ENCODE measurements around the gene THRSP.
"Not testable (repeated sequence)": the region's sequence is repeated elsewhere in the genome, so short reads cannot be mapped to it uniquely, and the experiment has no call there.

Gene THRSP, protein sequence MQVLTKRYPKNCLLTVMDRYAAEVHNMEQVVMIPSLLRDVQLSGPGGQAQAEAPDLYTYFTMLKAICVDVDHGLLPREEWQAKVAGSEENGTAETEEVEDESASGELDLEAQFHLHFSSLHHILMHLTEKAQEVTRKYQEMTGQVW

DNA sequence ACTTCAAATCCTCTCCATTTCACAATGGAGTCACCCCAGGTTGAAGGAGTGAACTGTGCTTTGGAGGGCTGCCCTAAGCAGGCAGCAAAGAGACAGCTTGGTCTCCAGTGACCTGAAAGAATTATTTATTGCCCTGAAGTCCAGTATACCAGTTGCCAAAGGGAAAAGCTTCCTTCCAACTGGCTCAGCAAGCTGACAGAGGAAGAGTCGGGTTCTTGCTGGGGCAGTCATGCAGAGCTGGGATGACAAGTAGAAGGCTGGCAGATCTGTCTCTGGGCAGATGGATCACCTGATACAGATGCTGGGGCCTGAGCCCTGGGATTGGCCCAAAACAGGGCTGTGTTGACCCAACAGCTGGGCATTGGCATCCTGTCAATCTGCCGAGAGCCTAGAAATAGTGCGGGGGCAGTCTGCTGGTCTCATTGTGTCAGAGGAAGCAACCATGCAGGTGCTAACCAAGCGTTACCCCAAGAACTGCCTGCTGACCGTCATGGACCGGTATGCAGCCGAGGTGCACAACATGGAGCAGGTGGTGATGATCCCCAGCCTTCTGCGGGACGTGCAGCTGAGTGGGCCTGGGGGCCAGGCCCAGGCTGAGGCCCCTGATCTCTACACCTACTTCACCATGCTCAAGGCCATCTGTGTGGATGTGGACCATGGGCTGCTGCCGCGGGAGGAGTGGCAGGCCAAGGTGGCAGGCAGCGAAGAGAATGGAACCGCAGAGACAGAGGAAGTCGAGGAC lies at the start of gene THRSP:
Gene THRSP (plus strand): TSS at position 422 of the 742 bp plus-strand sequence. CDS start 21 bp downstream, at position 443.
- DNase-seq: peak in 1 of 2 experiments; percentile 81

DNA sequence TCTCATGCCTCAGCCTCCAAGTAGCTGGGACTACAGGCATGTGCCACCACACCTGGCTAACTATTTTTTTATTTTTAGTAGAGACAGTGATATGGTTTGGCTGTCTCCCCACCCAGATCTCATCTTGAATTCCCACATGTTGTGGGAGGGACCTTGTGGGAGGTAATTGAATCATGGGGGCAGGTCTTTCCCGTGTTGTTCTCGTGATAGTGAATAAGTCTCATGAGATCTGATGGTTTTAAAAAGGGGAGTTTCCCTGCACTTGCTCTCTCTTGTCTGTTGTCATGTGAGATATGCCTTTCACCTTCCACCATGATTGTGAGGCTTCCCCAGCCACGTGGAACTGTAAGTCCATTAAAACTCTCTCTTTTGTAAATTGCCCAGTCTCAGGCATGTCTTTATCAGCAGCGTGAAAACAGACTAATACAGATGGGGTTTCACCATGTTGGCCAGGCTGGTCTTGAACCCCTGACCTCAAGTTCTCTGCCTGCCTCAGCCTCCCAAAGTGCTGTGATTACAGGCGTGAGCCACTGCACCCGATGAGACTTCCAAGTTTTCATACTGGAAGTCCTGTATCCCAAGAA lies 48.6 kb upstream of the THRSP start:
- DNase-seq: not testable (repeated sequence)

DNA sequence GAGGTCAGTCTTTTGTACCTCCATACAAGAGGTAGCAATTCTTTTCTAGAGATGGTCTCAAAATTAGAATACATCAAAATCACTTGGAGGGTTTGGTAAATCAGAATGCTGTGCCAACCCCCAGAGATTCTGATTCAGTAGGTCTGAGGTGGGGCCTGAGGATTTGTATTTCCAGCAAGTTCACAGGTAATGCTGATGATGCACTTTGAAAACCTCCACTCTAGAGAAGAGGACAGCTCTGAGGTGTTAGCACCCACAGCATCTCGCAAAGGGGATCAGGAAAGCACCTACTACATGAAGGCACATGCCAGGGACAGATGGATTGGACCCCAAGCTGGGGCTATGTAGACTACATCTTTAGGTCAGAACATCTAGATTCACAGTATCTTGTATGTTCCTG lies 47.8 kb upstream of the THRSP start:
- DNase-seq: no peak

DNA sequence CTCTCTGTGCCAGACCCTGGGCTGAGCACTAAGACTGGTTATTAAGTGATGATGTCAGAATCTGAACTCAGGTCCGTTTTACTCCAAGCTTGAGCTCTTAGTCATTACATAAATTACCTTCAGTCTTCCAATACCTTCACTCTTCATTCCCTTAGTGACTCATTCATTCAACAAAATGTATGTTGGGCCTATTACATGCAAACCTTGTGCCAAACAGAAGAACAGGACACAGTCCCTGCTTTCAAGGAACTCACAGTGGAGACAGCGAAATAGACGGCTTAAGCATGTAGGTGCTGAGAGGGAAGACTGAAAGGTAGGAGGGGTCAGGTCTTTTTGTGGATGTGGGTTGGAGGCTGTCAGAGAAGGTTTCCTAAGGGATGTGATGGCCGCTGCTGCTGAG lies 43.9 kb upstream of the THRSP start:
- no peak for DNase-seq

DNA sequence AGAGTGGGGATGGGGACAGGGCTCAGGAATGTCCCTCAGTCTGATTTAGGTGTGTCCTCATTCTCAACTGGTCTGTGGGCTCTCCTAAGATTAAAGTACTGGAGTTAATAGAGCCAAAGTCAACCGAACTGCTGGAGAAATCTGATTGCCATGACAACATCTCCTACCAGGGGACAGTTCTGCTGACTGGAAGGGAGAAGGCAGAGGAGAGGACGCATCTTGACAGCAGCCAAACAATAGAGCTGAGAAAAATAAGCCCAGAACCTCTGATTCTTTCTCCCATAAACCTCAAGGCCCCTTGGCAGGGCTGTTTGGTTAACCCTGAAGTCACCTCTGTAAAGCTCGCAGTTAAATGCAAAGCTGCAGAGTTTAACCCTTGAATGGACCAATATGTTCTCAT lies 43.4 kb upstream of the THRSP start:
- DNase-seq: no peak

DNA sequence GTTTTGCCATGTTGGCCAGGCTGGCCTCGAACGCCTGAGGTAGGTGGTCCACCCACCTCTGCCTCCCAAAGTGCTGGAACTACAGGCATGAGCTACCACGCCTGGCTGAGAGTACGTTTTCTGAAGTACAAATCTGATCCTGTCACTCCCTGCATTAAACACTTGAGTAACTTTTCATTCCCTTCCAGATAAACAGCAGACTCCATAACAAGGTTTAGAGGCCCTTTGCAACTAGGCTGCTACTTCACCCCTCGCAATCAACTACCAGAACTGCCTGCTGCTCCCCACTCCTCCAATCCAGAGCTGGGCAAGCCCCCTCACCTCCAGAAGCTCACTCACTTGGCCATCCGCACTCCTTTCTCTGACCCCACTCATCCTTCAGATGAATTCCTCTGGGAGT lies 42.0 kb upstream of the THRSP start:
- no peak for DNase-seq

DNA sequence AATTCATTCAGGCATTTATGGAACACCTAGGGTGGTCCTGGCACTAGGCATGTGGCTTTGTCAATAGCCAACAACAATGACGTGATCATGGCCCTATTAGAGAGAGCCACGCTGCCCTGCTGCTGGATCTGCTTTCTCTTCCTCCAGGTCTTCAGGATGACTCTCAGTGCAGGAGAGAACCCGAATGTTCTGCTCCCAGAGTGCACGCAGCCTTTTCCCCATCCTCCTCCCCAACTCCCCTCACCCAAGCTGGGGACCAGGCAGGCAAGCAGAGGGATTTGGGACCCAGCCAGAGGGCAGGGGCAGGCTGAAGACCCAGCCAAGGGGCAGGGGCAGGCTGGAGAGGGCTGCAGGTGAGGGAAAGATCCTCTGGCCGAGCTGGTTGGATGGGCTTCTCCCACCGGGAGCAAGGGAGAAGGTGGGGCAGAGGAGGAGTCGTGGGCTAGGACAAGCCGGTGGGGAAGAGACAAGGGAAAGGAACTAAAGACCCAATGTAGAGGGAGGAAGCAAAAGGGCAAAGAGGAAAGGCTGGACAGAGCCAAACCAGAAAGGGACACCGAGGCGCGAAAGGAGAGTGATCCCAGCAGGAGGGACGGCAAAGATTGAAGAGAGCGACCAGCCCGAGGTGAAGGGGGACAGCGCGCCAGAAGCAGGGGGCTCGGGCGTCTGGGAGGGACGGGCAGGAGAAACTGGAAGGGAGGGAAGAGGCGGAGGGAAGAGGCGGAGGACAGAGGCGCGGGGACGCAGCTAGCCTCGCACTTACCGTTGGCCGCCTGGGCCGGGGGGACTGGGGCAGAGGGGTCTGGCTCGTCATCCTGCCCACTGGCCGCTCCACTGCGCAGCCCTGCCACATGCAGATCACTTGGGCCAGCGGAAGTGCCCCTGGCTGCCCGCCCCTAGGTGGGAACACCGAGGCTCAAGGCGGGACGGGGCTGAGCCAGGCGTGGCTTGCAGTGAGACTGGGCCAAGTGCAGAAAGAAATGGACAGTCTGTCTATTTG lies 41.0 kb upstream of the THRSP start, which contains the start of gene KCTD14:
Gene KCTD14 (minus strand): TSS at position 880 of the 1,000 bp plus-strand sequence. CDS start 27 bp downstream, at position 853.
- peak; percentile 71 to 75 for DNase-seq

DNA sequence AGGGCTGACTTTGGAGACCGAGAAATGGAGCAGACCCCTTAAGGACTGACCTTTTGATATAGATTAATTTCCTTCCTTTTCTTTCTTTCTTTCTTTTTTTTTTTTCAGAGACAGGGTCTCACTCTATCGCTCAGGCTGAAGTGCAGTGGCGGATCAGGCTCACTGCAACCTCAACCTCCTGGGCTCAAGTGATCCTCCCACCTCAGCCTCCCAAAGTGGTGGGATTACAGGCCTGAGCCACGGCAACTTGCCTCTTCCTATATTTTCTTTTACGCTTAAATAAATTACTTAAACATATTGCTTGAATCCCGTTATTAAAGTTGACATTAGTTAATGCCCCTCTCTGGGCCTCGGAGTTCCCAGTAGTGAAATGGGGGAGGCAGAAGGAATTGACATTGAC lies 40.2 kb upstream of the THRSP start:
- DNase-seq: peak in 1 of 2 experiments; percentile 45

DNA sequence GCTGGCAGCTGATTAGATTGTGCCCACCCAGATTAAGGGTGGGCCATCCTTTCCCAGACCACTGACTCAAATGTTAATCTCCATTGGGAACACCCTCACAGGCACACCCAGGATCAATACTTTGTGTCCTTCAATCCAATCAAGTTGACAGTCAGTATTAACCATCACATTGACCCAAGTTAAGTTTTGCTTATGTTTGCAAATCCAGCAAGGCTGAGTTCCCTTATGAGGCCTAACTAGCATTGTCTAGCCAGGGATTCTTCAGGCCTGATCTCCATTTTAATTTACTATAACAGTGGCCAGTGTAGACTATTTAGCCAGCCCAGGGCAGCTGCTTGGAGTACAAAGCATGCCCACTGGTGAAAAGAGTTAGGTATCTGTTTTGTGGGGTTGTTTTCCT lies 38.3 kb upstream of the THRSP start:
- no peak for DNase-seq

DNA sequence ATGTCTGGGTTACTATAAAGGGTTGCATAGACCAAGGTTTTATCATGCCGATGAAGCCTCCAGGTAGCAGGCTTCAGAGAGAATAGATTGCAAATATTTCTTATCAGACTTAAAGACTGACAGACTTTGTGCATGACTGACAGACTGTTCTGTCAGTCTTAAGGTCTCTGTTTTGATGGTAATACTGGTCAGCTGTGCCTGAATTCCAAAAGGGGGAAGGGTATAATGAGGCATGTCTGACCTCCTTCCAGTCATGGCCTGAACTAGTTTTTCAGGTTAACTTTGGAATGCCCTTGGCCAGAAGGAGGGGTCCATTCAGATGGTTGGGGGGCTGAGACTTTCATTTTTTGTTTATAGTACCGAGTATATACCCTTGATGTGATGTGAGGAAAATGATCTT lies 35.9 kb upstream of the THRSP start:
- no peak for DNase-seq

DNA sequence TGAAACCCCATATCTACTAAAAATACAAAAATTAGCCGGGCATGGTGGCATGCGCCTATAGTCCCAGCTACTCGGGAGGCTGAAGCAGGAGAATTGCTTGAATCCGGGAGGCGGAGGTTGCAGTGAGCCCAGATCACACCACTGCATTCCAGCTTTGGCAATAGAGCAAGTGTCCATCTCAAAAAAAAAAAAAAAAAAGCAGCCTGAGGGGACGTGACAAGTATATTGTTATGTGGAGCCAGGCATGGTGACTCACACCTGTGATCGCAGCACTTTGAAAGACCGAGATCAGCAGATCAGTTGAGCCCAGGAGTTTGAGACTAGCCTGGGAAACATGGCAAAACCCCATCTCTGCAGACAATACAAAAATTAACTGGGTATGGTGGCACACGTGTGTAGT lies 35.2 kb upstream of the THRSP start:
- not testable (repeated sequence) for DNase-seq

DNA sequence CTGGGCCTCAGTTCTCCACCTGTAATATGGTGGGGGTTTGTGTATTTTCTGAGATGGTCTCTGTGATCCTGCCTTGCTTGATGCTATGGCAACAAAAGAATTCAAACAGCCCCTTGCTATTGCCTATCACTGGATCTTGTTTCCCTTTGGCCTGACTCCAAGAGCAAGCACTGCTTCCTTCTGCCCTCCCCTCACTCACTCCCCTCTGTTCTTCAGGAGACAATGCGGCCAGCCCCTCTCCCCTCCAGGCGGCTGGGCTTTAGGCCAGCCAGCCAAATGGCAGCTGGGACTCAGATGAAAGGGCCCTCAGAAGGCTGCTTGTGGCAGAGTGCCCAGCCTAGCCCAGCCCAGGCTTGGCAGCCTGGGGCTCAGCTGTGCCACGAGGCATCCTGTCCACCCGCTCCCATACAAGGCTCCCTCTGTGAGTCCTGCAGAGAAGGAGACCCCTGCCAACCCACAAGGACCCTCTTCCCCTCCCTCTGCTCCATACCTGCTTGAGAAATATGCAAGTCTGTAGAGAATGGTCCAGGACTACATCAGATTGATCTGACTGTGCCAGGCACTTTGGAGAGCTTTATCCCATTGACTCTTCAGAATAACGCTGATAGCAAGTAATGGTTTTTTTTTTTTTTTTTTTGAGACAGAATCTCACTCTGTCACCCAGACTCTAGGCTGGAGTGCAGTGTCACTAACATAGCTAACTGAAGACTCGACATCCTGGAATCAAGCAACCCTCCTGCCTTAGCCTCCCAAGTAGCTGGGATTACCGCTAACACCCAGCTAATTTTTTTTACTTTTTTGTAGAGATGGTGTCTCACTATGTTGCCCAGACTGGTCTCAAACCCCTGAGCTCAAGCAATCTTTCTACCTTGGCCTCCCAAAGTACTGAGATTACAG lies 33.0 kb upstream of the THRSP start:
- peak; percentile 99 for DNase-seq

DNA sequence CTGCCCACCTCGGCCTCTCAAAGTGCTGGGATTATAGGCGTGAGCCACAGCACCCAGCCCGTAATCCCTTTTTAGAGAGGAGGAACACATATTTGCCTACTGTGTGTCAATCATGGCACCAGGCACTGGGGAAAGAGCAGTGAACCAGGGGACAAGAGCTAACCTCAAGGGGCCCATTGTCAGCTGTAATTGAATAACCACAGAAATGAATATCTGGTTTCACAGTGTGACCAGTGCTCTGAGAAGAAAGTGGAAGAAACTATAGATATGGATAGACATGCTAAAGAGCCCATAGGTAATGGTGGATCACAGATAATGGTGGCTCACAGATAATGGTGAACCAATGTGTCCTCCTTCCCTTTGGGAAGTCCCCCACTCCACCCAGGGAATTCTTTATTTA lies 32.0 kb upstream of the THRSP start:
- no peak for DNase-seq

DNA sequence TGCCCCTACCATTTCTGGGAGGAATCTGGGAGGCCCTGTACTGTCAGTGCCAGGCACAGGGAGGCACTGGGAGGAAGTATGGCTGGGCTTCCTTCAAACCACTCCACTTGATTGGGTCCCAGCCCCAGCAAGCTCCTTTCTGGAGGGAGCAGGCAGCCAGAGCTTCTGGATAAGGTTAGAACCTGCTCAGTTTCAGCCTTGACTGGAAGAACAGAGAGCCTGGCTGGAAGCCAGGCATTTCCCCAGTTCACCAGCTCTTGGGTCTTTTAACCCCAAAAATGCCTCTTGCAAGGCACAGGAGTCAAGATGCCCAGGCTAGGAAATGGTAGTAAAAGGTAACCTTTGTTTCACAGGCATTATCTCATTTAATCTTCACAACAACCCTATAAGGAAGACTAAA lies 31.6 kb upstream of the THRSP start:
- DNase-seq: peak in 1 of 2 experiments; percentile 85

DNA sequence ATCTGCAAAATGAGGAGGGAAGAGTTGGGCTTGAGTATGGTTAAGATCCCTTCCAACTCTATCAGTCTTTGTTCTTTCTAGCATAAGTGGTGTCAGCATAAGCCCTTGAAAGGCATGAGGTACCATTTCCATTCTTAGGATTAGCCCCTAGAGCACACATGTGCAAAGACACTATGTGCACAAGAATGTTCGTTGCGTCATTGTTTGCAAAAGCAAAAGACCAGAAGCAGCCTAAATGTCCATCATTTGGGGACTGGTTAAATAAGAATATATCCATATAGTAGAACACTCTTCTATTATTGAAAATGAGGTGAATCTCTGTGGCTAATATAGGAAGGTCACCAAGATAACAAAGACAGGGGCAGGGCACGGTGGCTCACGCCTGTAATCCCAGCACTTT lies 30.6 kb upstream of the THRSP start:
- DNase-seq: no peak

DNA sequence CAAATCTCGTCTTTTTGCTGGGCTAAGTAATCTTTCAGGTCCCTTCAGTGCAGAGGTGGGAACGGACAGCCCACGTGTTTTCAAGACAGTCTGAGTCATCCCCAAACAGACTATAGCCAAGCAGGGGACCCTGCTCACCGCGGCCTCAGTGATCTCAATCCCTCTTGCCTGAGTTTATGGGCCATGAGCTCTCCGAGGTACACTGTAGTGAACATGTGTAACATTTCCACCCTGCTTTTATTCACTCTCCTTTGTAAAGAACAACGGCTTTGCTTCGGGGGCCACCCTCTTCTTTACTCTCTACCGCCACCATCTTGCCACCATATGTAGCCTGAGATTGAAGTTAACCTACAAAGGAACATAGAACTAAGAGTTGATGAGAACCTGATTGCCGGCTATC lies 29.0 kb upstream of the THRSP start:
- DNase-seq: no peak

DNA sequence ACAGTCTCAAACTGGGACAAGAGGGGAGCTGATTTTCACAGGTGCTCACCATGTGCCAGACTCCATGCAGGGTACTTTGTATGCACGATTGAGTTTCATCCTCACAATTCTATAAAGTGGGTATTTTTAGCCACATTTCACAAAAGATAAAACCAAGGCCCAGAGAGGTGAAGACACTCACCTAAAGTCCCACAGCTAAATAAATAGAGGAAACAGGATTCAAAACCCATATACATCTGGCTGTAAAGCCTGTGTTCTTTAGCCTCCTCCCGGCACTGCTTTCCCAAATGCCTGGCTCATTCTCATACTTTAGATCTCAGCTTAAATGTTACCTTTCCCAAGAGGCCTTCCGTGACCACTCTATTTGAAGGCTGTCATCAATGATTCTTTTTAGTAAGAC lies 27.3 kb upstream of the THRSP start:
- no peak for DNase-seq

DNA sequence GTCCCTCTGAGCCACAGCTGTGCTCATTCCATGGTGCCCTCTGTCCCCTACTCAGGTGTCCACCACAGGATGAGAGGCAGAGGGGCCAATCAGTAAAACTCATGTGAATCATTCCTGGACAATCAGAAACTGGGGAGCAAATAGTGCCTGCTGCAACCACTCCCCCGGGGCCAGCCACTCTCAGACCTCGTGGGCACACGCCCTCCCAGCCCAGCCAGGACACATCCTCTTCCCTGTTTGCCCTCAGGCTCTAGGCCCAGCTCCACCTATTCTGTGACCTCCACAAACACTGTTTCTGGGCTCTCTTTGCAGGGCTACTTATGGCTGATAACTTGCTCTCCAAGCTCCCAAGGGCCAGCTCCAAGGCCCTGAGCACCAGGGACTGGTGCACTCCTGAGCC lies 26.6 kb upstream of the THRSP start:
- no peak for DNase-seq

DNA sequence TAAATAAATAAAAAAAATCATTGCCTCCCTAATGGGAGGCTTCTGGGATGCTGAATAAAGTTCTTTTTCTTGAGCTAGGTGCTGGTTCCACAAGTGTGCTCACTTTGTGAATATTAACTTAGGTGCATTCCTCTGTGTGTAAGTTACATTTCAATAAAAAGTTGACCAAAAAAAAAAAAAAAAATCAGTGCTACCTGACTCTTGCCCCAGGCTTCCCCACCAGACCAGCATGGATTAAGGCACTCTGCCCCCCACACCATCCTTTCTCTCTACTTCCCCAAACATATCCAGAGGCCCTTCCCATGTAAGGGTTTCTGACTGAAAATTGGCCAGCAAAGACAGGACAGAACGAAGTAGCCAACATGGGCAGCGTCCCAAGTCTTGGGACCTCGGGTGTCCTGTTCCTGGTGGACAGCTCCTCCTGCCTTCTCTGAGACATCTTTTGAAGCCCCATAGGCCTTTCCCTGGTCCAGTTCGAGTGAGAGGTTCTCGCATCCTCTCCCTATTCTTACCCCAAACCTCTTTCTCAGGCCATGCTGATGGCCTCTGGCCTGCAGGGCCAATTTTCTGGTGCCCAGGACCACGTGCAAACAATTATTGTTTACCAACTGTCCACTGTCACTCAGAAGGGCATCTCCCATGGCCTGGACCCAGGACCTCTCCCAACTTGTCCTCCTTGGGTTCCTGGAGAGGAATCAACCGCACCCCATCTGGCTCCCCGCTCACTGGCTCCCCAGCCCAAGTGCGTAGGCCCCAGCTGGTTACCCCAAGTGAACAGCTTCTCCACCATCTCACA lies 25.6 kb upstream of the THRSP start:
- DNase-seq: no peak

DNA sequence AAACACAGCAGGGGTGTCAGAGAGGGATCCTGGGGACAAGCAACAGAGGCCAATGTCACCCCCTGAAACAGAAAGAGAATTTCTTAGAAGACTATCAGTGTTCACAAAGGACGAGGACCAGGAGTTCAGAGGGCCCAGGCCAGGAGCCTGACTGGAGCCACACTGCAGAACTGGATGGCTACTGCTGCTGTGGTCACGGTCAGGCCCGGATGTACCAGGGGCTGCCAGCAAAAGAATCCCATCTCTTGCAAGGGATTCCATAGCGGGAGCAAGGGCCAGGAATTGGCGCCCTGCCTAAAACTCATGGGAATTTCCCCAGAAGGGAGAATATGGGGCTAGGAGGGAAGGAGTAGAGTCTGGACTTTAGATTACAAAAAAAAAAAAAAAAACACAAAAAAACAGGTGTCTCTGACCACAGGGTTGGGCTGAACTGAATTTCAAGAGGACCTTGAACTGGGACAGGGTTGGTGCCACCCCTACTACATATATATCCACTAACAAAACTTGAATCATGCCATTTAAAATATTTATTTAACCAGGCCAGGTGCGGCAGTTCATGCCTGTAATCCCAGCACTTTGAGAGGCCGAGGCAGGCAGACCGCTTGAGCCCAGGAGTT lies 24.9 kb upstream of the THRSP start:
- DNase-seq: peak in 1 of 2 experiments; percentile 26

All from NCI-H446 (cell line).